Upper lobe of right lung (tissue), 1 donor: ENCODE results near the gene CTNS. TPM values are rescaled to one million over a fixed set of nuclear protein-coding genes. Genes with fewer than 3 reads are reported as not detected.

ENCODE experiments used
- ATAC-seq: fragments of 200-7000 bp; cut with Tn5 transposase; one replicate; pipeline ENCODE4 v1.9.1; 2020; ENCODE audit warnings: mild to moderate bottlenecking, moderate library complexity
- DNase-seq: peaks from one replicate; pipeline ENCODE4 v3.0.0-alpha.2; 2020
- H3K27ac ChIP-seq: fragments of 200-600 bp; one replicate; pipeline ENCODE4 v1.8.0; 2022
- H3K27me3 ChIP-seq: fragments of 200-600 bp; one replicate; pipeline ENCODE4 v1.8.0; 2022; ENCODE audit warnings: mild to moderate bottlenecking
- H3K36me3 ChIP-seq: fragments of 200-600 bp; one replicate; pipeline ENCODE4 v1.8.0; 2022
- H3K4me1 ChIP-seq: fragments of 200-600 bp; one replicate; pipeline ENCODE4 v1.8.0; 2022
- H3K4me3 ChIP-seq: fragments of 200-600 bp; one replicate; pipeline ENCODE4 v1.8.0; 2022; ENCODE audit warnings: mild to moderate bottlenecking
- H3K9me3 ChIP-seq: fragments of 200-600 bp; one replicate; pipeline ENCODE4 v1.8.0; 2022
- intact Hi-C: fragments of 100-400 bp; cut with DNase I; formaldehyde crosslinking; loops from one replicate; pipeline ENCODE4 v1.11.0; 2022
- total RNA-seq: library from RNA; stranded (reverse); fragmentation: NEBNext Ultra II Directional; extraction: Animal tissue kit (Norgen Biotek cat#: 25700); gene quantifications from one replicate; pipeline ENCODE4 v1.2.1, GENCODE V29; 2021
- TF ChIP-seq, protein P1 (sequence below): fragments of 200-600 bp; IDR thresholded peaks from one replicate; pipeline ENCODE4 v1.8.0; 2022; ENCODE audit warnings: antibody characterized with exemption
- donor health status: DM: no; HTN: yes; CAD: no; lungs with severe emphysema.

The CTNS gene
- total RNA-seq, 1 donor from 2014 or later, result 23.3 TPM

DNA sequence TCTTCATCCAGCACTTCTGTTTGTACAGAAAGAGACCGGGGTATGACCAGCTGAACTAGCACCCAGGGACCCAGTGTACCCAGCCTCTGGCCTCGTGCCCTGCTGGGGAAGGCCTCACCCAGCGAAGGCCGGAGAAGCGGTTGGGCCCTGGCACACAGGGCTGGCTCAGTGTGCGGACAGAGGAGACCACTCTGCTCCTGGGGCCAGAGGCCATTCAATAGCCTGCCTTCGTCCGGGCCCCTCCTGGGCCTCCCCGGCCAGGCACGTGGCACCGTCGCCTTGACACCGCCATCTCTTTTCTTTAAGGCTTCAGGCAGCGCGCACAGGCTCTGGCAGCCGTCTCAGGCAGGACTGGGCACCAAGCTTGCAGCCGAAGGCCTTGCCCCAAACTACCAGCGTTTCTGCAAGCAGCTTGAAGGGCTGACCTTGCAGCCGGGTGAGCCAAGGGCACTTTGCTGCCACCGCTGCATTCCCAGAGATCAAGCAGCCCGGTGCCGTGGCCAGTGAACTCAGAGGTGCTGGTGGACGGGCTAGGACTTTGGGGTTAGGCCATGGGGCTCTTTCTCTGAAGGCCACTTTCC is 23.8 kb downstream of the CTNS start:
- DNase-seq, result no peak
- Histone ChIP-seq H3K27me3 (no peaks in the 10 kb centered on the region), H3K4me3 (no peak overlapping the region), H3K36me3 (peaks cover 22% of the 10 kb centered on the region), H3K27ac (peak overlapping the region; percentile 55), H3K9me3 (no peaks in the 10 kb centered on the region), H3K4me1 (peaks cover 10% of the 10 kb centered on the region)
- no peak for ATAC-seq
- intact Hi-C loops, result no loop called here
- TF ChIP-seq, protein P1, sequence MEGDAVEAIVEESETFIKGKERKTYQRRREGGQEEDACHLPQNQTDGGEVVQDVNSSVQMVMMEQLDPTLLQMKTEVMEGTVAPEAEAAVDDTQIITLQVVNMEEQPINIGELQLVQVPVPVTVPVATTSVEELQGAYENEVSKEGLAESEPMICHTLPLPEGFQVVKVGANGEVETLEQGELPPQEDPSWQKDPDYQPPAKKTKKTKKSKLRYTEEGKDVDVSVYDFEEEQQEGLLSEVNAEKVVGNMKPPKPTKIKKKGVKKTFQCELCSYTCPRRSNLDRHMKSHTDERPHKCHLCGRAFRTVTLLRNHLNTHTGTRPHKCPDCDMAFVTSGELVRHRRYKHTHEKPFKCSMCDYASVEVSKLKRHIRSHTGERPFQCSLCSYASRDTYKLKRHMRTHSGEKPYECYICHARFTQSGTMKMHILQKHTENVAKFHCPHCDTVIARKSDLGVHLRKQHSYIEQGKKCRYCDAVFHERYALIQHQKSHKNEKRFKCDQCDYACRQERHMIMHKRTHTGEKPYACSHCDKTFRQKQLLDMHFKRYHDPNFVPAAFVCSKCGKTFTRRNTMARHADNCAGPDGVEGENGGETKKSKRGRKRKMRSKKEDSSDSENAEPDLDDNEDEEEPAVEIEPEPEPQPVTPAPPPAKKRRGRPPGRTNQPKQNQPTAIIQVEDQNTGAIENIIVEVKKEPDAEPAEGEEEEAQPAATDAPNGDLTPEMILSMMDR, result no peak

DNA sequence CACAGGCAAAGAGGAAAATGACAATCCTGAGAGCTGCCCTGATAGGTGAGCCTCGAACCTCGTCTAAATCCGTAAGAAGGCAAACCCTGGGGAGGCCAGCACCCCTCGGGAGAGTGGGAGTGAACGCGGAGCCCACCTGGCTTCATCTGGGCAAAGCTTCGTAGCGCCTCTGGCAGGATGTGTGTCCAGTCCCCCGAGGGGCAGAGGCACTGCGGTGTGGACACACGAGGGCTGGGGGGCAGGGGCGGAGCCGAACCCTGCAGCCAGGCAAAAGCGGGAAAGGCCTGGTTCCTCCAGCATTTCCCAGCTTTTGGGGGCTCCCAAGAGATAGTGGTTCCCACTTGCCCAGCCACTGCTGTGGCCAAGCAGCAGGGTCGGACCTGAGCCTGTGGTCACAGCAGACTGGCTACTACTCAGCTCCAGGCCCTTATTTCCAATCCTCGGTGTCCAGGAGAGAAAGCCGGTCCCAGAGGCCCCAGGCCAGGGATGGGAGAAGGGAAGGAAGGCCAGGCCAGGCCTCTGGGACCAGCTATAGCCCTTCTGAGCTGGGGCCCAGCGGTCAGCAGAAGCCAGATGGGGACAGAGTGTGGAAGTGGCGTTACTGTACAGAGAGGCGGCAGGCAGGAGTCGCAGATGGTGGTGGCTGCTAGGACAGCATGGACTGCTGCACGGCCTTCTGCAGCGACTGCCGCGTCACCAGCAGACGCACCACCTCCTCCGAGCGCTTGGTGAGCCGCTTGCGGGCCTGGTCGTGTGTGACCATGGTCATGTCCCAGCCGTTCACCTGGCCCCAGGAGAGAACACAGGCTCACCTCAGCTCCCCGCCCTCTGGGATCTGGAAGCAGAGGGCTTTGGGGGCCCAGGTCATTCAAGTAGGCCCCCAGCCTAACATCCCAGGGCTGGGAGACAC is 26.8 kb downstream of the CTNS start:
- Histone ChIP-seq H3K27ac (no peak overlapping the region), H3K4me3 (no peak overlapping the region), H3K9me3 (no peaks in the 10 kb centered on the region), H3K36me3 (peaks cover 22% of the 10 kb centered on the region), H3K4me1 (peaks cover 26% of the 10 kb centered on the region), H3K27me3 (no peaks in the 10 kb centered on the region)
- intact Hi-C loops, result no loop called here
- DNase-seq (no peak), ATAC-seq (no peak)
- TF ChIP-seq, protein P1, result no peak

DNA sequence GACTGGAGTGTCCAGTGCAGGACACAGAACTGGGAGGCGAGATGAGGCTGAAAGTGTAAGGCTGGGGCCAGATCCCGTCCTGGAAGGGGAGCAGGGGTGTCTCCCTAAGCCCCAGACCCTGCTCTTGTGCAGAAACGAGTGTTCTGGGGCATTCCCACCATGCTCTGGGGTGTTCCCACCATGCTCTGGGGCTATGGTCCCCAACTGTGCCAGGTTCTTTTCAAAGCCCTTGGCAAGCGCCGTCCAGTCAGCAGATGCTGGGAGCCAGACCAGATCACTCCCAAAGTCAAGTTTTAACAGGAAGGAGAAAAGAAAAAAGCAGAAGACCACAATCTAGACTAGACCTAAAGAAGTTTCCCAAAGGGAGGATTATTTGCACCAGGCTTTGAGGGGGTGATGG is 29.3 kb downstream of the CTNS start:
- intact Hi-C loops, result no loop called here
- peaks cover 29% of the 10 kb centered on the region for H3K36me3 ChIP-seq
- ATAC-seq, result no peak
- peaks cover 29% of the 10 kb centered on the region for H3K4me1 ChIP-seq
- no peaks in the 10 kb centered on the region for H3K27me3 ChIP-seq
- no peaks in the 10 kb centered on the region for H3K9me3 ChIP-seq
- no peak for DNase-seq
- no peak overlapping the region for H3K27ac ChIP-seq
- H3K4me3 ChIP-seq, result no peak overlapping the region
- TF ChIP-seq, protein P1, result no peak

DNA sequence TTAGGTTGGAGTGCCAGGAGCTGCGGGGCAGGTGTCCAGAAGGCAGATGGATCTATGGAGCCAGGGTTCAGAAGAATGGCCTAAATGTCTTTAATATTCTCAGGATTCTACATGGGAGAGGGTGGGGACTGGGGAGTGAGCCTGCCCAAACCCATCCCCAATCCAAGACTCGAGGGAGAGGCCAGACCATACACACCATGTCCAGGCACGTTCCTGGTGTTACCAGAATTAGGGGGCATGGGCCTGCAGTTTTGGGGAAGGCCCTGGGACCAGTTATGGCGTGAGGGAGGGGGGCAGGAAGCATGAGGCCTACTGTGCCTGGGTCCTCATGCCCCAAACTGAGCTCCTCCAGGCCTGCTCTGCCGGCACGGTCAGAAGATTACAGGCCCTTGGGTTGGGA is 30.0 kb downstream of the CTNS start:
- Histone ChIP-seq H3K27ac (no peak overlapping the region), H3K4me1 (peaks cover 29% of the 10 kb centered on the region), H3K4me3 (peak overlapping the region; percentile 88), H3K36me3 (peaks cover 29% of the 10 kb centered on the region), H3K27me3 (no peaks in the 10 kb centered on the region), H3K9me3 (no peaks in the 10 kb centered on the region)
- DNase-seq (no peak), ATAC-seq (no peak)
- intact Hi-C loops, result no loop called here
- TF ChIP-seq, protein P1, result no peak

DNA sequence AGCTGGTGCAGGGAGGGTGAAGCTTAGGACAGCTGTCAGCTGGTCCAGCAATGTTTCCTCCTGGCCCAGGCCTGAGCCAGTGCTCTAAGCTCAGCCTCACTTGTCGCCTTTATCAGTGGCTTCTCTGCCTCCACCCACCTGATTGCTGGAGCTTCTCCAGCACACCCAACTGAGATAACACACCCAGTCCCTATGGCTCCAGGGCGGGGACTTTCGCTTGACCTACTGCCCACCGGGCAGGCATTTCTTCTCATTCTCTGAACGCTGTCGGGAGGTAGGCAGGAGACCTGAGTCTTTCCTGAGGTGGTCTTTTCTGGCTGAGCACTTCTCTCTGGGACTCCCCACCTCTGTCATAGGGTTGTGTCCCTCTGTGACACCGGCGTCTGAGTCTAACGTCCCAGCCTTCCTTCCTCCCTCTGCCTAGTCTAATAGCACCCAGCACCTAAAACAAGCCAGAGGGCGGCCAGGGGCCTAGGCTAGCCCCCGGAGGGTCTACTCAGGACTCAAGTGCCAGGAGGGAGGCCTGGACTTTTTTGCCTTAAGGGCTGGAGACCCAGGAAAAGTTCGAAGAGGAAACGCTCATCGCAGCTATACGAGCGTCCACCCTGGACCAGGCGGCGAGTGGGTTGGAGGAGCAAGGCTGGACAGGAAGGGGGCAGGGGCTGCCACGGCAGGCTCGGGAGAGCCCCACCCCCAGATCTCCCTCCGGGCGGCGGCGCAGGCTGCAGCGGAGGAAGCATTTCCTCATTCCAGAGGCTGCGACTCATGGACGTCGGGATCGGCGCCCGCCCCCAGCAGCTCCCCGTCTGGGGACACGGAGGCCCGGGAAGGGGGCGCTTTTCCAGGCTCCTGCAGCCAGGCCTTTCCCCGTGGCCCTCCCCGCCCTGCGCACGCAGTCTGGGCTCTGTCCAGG is 31.1 kb downstream of the CTNS start:
- H3K27me3 ChIP-seq, result no peaks in the 10 kb centered on the region
- no peaks in the 10 kb centered on the region for H3K9me3 ChIP-seq
- H3K27ac ChIP-seq, result peak overlapping the region; percentile 95
- H3K4me3 ChIP-seq, result peak overlapping the region; percentile 88
- peaks cover 29% of the 10 kb centered on the region for H3K36me3 ChIP-seq
- intact Hi-C loops, result no loop called here
- ATAC-seq (peak; percentile 85), DNase-seq (peak; percentile 95)
- TF ChIP-seq, protein P1, result no peak
- peaks cover 29% of the 10 kb centered on the region for H3K4me1 ChIP-seq
